Neural progenitor cell (in vitro differentiated cells): ENCODE data around the gene SESN2. TPM values are rescaled to one million over a fixed set of nuclear protein-coding genes. Genes with fewer than 3 reads are reported as not detected.

Experiments used
- DNase-seq: peaks from one replicate; pipeline ENCODE4 v3.0.0-alpha.2; 2016; ENCODE audit warnings: low spot score
- H2AFZ ChIP-seq: fragments of 200-600 bp; sonication (generic); replicated peaks from 2 replicates; pipeline ENCODE4 v1.6.1; 2016; ENCODE audit warnings: antibody characterized with exemption
- H3F3A ChIP-seq: fragments of 200-600 bp; sonication (generic); 2 replicates; pipeline ENCODE4 v1.6.1; 2016; ENCODE audit warnings: antibody characterized with exemption, low read depth
- H3K27ac ChIP-seq: fragments of 200-600 bp; sonication (generic); 2 replicates; pipeline ENCODE4 v1.5.1; 2016; ENCODE audit warnings: mild to moderate bottlenecking
- H3K27me3 ChIP-seq: fragments of 200-600 bp; sonication (generic); 2 replicates; pipeline ENCODE4 v1.6.1; 2016; ENCODE audit warnings: mild to moderate bottlenecking, moderate library complexity
- H3K36me3 ChIP-seq: fragments of 200-600 bp; sonication (generic); 2 replicates; pipeline ENCODE4 v1.5.1; 2016
- H3K4me1 ChIP-seq: fragments of 200-600 bp; sonication (generic); 2 replicates; pipeline ENCODE4 v1.6.1; 2016; ENCODE audit warnings: mixed run types
- H3K4me2 ChIP-seq: fragments of 200-600 bp; sonication (generic); 2 replicates; pipeline ENCODE4 v1.6.1; 2016
- H3K4me3 ChIP-seq: fragments of 200-600 bp; sonication (generic); 2 replicates; pipeline ENCODE4 v1.5.1; 2016
- H3K79me2 ChIP-seq: fragments of 200-600 bp; sonication (generic); 2 replicates; pipeline ENCODE4 v1.6.1; 2016; ENCODE audit warnings: low read depth
- H3K9ac ChIP-seq: fragments of 200-600 bp; sonication (generic); 2 replicates; pipeline ENCODE4 v1.6.1; 2016
- H3K9me3 ChIP-seq: fragments of 200-600 bp; sonication (generic); 2 replicates; pipeline ENCODE4 v1.5.1; 2016; ENCODE audit warnings: low read depth
- H4K20me1 ChIP-seq: fragments of 200-600 bp; sonication (generic); 2 replicates; pipeline ENCODE4 v1.6.1; 2016; ENCODE audit warnings: low read depth
- H3K27ac Mint-ChIP-seq: 3 replicates; pipeline ENCODE4 v1.8.0; 2021; ENCODE audit warnings: mixed read lengths
- H3K27me3 Mint-ChIP-seq: 2 replicates; pipeline ENCODE4 v1.8.0; 2022; ENCODE audit warnings: low read depth, mild to moderate bottlenecking, inconsistent platforms, moderate library complexity, mixed read lengths; ENCODE audit not compliant: insufficient read depth
- H3K36me3 Mint-ChIP-seq: 3 replicates; pipeline ENCODE4 v1.8.0; 2021; ENCODE audit warnings: mixed read lengths
- H3K4me1 Mint-ChIP-seq: 3 replicates; pipeline ENCODE4 v1.8.0; 2021; ENCODE audit warnings: mixed read lengths
- H3K4me3 Mint-ChIP-seq: 3 replicates; pipeline ENCODE4 v1.8.0; 2021; ENCODE audit warnings: mild to moderate bottlenecking, moderate library complexity, mixed read lengths
- H3K9me3 Mint-ChIP-seq: 3 replicates; pipeline ENCODE4 v1.8.0; 2020; ENCODE audit warnings: mixed read lengths
- EZH2 ChIP-seq: fragments of 200-600 bp; sonication (generic); IDR thresholded peaks from 2 replicates; pipeline ENCODE4 v1.6.1; 2017; ENCODE audit warnings: antibody characterized with exemption, mild to moderate bottlenecking, moderate library complexity
- EZH2phosphoT487 ChIP-seq: fragments of 200-600 bp; sonication (generic); IDR thresholded peaks from 2 replicates; pipeline ENCODE4 v1.6.1; 2017; ENCODE audit warnings: antibody characterized with exemption
- total RNA-seq: library from RNA; depleted of rRNA; stranded (reverse); fragments of >200 nt; gene quantifications from 2 replicates; pipeline ENCODE4 v1.2.3, GENCODE V29; 2015; ENCODE audit warnings: low replicate concordance
- TF ChIP-seq, protein P1 (sequence below): fragments of 200-600 bp; sonication (generic); IDR thresholded peaks from 2 replicates; pipeline ENCODE4 v1.5.1; 2017; ENCODE audit warnings: antibody characterized with exemption, mild to moderate bottlenecking

Gene SESN2
- total RNA-seq, 1 donor from 2014 or later, result 7.6 TPM

DNA sequence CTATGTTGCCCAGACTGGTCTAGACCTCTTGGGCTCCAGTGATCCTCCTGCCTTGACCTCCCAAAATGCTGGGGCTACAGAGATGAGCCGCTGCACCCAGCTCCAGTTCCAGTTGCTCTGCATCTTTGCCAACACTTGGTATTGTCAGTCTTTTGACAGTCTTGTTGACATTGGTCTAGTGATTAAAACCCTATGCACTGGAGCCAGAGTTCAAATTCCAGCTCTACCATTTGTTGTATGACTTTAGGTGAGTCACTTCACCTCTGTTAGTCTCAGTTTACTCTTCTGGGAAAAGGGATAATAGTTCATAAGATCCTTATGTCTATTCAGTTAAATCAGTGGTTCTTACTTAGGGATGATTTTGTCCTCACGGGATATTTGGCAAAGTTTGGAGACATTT lies 36.6 kb downstream of the SESN2 start:
- H3F3A ChIP-seq, result peaks cover 17% of the 10 kb centered on the region
- TF ChIP-seq EZH2phosphoT487 (no peak), EZH2 (no peak)
- TF ChIP-seq, protein P1, sequence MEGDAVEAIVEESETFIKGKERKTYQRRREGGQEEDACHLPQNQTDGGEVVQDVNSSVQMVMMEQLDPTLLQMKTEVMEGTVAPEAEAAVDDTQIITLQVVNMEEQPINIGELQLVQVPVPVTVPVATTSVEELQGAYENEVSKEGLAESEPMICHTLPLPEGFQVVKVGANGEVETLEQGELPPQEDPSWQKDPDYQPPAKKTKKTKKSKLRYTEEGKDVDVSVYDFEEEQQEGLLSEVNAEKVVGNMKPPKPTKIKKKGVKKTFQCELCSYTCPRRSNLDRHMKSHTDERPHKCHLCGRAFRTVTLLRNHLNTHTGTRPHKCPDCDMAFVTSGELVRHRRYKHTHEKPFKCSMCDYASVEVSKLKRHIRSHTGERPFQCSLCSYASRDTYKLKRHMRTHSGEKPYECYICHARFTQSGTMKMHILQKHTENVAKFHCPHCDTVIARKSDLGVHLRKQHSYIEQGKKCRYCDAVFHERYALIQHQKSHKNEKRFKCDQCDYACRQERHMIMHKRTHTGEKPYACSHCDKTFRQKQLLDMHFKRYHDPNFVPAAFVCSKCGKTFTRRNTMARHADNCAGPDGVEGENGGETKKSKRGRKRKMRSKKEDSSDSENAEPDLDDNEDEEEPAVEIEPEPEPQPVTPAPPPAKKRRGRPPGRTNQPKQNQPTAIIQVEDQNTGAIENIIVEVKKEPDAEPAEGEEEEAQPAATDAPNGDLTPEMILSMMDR, result no peak
- Mint-ChIP-seq H3K27me3 (peaks cover 3% of the 10 kb centered on the region), H3K27ac (no peak overlapping the region), H3K36me3 (no peaks in the 10 kb centered on the region), H3K9me3 (no peaks in the 10 kb centered on the region), H3K4me3 (peak overlapping the region; percentile 21), H3K4me1 (peaks cover 13% of the 10 kb centered on the region)
- peaks cover 10% of the 10 kb centered on the region for H3K4me1 ChIP-seq
- no peaks in the 10 kb centered on the region for H4K20me1 ChIP-seq
- H3K4me2 ChIP-seq, result no peak overlapping the region
- H3K36me3 ChIP-seq, result no peaks in the 10 kb centered on the region
- no peak for DNase-seq
- no peak overlapping the region for H3K27ac ChIP-seq
- H3K9me3 ChIP-seq, result no peaks in the 10 kb centered on the region
- no peak overlapping the region for H3K9ac ChIP-seq
- H2AFZ ChIP-seq, result no peak overlapping the region
- H3K27me3 ChIP-seq, result no peaks in the 10 kb centered on the region
- no peak overlapping the region for H3K4me3 ChIP-seq
- no peaks in the 10 kb centered on the region for H3K79me2 ChIP-seq

DNA sequence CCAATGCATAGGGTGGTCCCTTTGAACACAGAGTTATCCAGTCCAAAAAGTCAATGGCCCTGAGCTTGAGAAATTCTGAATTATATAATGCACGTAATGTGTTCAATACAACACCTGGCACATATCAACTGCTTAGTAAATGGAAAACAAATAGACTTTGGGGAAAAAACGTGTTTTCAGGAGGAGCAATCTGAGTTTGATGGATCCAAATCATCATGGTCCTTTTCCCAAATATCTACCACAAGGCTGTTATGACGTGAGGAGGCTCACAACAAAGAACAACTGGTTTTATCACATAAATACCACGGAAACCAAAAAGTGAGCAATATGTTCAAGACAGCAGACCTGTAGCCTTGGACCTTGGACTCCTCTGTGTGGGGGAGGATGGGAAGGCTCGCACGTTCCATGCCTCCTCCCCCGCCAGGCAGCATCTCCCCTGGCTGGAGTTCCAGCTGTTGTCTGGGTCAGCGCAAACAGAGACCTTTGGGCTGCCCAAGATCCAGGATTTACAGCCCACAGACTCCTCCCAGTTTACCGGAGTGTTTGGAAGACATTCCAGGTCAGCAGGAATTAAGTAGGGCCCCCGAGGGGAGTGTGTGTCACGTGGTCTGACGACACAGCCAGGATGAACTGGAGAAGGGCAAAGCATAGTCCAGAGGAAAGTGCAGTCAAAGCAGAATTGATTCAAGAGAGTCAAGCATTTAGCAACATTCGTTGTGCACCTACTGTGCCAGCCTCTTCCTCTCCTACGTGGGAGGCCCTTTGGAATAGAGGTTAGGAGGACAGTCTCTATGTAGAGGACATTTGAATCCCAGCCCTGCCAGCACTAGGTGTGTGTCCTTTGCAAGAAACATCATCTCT lies 37.3 kb downstream of the SESN2 start:
- Histone ChIP-seq H3K27ac (peak overlapping the region; percentile 1), H3K79me2 (no peaks in the 10 kb centered on the region), H3K4me3 (peak overlapping the region; percentile 23), H3K4me2 (peak overlapping the region; percentile 69), H3K27me3 (no peaks in the 10 kb centered on the region), H3K4me1 (peaks cover 10% of the 10 kb centered on the region), H3K9ac (no peak overlapping the region), H3K36me3 (no peaks in the 10 kb centered on the region), H3K9me3 (no peaks in the 10 kb centered on the region), H3F3A (peaks cover 17% of the 10 kb centered on the region), H4K20me1 (no peaks in the 10 kb centered on the region), H2AFZ (peak overlapping the region; percentile 78)
- Mint-ChIP-seq H3K27me3 (peaks cover 3% of the 10 kb centered on the region), H3K4me3 (peak overlapping the region; percentile 70), H3K27ac (peak overlapping the region; percentile 52), H3K9me3 (no peaks in the 10 kb centered on the region), H3K4me1 (peaks cover 13% of the 10 kb centered on the region), H3K36me3 (no peaks in the 10 kb centered on the region)
- TF ChIP-seq, protein P1, result no peak
- TF ChIP-seq EZH2 (no peak), EZH2phosphoT487 (no peak)
- DNase-seq, result peak; percentile 90

DNA sequence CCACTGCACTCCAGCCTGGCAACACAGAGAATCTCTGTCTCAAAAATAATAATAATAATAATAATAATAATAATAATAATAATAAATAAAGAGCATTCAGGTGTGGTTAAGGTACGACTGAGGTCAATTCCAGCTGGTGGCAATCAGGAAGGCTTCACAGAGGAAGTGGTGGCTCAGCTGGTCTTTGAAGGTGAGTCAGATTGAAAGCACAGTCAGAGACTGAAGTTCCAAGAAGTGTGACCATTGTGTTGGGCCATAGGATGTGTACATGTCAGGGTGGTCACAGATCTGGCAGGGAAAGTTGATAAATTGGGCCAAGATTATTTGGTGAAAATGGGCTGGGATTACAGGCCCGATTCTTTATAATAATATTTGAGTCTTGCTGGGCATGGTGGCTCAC lies 38.5 kb downstream of the SESN2 start:
- no peaks in the 10 kb centered on the region for H3K9me3 Mint-ChIP-seq
- Histone ChIP-seq H3K36me3 (no peaks in the 10 kb centered on the region), H3K4me3 (no peak overlapping the region), H3K4me1 (peaks cover 10% of the 10 kb centered on the region), H4K20me1 (no peaks in the 10 kb centered on the region), H3F3A (peaks cover 17% of the 10 kb centered on the region), H3K9ac (no peak overlapping the region), H3K9me3 (no peaks in the 10 kb centered on the region), H3K27me3 (no peaks in the 10 kb centered on the region), H3K79me2 (no peaks in the 10 kb centered on the region), H3K4me2 (no peak overlapping the region), H2AFZ (no peak overlapping the region), H3K27ac (no peak overlapping the region)
- H3K27me3 Mint-ChIP-seq, result peaks cover 3% of the 10 kb centered on the region
- H3K27ac Mint-ChIP-seq, result no peak overlapping the region
- no peak overlapping the region for H3K4me3 Mint-ChIP-seq
- no peaks in the 10 kb centered on the region for H3K36me3 Mint-ChIP-seq
- peaks cover 13% of the 10 kb centered on the region for H3K4me1 Mint-ChIP-seq
- DNase-seq, result no peak
- no peak for TF ChIP-seq EZH2phosphoT487
- no peak for TF ChIP-seq EZH2
- TF ChIP-seq, protein P1, result no peak
